Hepatocyte (in vitro differentiated cells): ENCODE data around the gene EFR3B. TPM values are rescaled to one million over a fixed set of nuclear protein-coding genes. Genes with fewer than 3 reads are reported as not detected.

Experiments
- DNase-seq: peaks from one replicate; pipeline ENCODE4 v3.0.0-alpha.2; 2016; ENCODE audit warnings: low spot score
- H2AFZ ChIP-seq: fragments of 200-600 bp; sonication (generic); 2 replicates; pipeline ENCODE4 v1.6.0; 2016; ENCODE audit warnings: antibody characterized with exemption, mild to moderate bottlenecking
- H3K27ac ChIP-seq: fragments of 200-600 bp; sonication (generic); 2 replicates; pipeline ENCODE4 v1.5.1; 2016; ENCODE audit warnings: mild to moderate bottlenecking
- H3K27me3 ChIP-seq: fragments of 200-600 bp; sonication (generic); 2 replicates; pipeline ENCODE4 v1.6.1; 2016
- H3K36me3 ChIP-seq: fragments of 200-600 bp; sonication (generic); replicated peaks from 2 replicates; pipeline ENCODE4 v1.5.1; 2016; ENCODE audit warnings: low read depth; ENCODE audit not compliant: insufficient read depth
- H3K4me1 ChIP-seq: fragments of 200-600 bp; sonication (generic); 2 replicates; pipeline ENCODE4 v1.5.1; 2016; ENCODE audit warnings: mild to moderate bottlenecking, moderate library complexity; ENCODE audit not compliant: insufficient read depth
- H3K4me2 ChIP-seq: fragments of 200-600 bp; sonication (generic); 2 replicates; pipeline ENCODE4 v1.6.0; 2016
- H3K4me3 ChIP-seq: fragments of 200-600 bp; sonication (generic); 2 replicates; pipeline ENCODE4 v1.5.1; 2016; ENCODE audit warnings: mild to moderate bottlenecking
- H3K79me2 ChIP-seq: fragments of 200-600 bp; sonication (generic); 2 replicates; pipeline ENCODE4 v1.6.0; 2017; ENCODE audit warnings: mild to moderate bottlenecking
- H3K9me2 ChIP-seq: fragments of 200-600 bp; sonication (generic); replicated peaks from 2 replicates; pipeline ENCODE4 v1.6.0; 2017; ENCODE audit warnings: mild to moderate bottlenecking; ENCODE audit not compliant: insufficient read depth
- H3K9me3 ChIP-seq: fragments of 200-600 bp; sonication (generic); 2 replicates; pipeline ENCODE4 v1.5.1; 2016; ENCODE audit warnings: low read depth, mild to moderate bottlenecking
- H4K20me1 ChIP-seq: fragments of 200-600 bp; sonication (generic); 2 replicates; pipeline ENCODE4 v1.6.0; 2016; ENCODE audit warnings: mild to moderate bottlenecking; ENCODE audit not compliant: insufficient read depth, poor library complexity, severe bottlenecking
- EZH2 ChIP-seq: fragments of 200-600 bp; sonication (generic); IDR thresholded peaks from 2 replicates; pipeline ENCODE4 v1.6.1; 2016; ENCODE audit warnings: antibody characterized with exemption, mild to moderate bottlenecking, borderline replicate concordance
- EZH2phosphoT487 ChIP-seq: fragments of 200-600 bp; sonication (generic); IDR thresholded peaks from one replicate; pipeline ENCODE4 v1.6.1; 2018; ENCODE audit warnings: antibody characterized with exemption, mild to moderate bottlenecking, low read depth, moderate library complexity; ENCODE audit not compliant: unreplicated experiment, severe bottlenecking
- WGBS: methylation state at CpG from one replicate; pipeline ENCODE4 v1.1.6; 2016; ENCODE audit warnings: low lambda C conversion rate; ENCODE audit errors: missing lambda C conversion rate; 5-methylcytosine and 5-hydroxymethylcytosine counted together
- polyA plus RNA-seq: library from polyadenylated mRNA; unstranded; fragments of >200 nt; fragmentation: Nextera tagmentation; extraction: Ambion mirVana; gene quantifications from 2 replicates; pipeline ENCODE4 v1.2.1, GENCODE V29; 2016
- total RNA-seq: library from RNA; depleted of rRNA; stranded (reverse); fragments of >200 nt; gene quantifications from 2 replicates; pipeline ENCODE4 v1.2.3, GENCODE V29; 2014
- TF ChIP-seq, protein P1 (sequence below): fragments of 200-600 bp; sonication (generic); IDR thresholded peaks from 2 replicates; pipeline ENCODE4 v1.5.1; 2016; ENCODE audit warnings: antibody characterized with exemption, mild to moderate bottlenecking; ENCODE audit not compliant: poor library complexity

The EFR3B gene
- total and polyA plus RNA-seq, 2 experiments from 2014 or later = 1.1 to 2.0 TPM

DNA sequence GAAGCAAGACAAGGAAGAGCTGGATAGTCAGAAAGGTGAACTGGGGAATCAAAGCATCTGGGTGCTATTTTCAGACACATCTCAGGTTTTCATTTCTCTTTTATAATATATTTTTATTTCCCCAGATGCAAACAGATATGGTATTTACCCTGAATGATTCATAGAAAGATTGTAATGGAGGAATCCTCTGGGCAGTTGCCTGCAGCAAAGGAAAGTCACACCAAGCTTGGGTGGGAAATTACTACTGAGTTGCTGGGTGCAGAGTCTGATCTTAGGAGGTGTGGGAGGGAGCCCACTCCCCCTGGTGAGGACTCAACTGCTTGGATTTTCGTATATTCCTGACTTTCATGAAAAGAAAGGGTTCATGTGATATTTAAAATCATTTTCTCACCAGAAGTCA lies 2.1 kb downstream of the EFR3B start:
- no peak overlapping the region for H2AFZ ChIP-seq

DNA sequence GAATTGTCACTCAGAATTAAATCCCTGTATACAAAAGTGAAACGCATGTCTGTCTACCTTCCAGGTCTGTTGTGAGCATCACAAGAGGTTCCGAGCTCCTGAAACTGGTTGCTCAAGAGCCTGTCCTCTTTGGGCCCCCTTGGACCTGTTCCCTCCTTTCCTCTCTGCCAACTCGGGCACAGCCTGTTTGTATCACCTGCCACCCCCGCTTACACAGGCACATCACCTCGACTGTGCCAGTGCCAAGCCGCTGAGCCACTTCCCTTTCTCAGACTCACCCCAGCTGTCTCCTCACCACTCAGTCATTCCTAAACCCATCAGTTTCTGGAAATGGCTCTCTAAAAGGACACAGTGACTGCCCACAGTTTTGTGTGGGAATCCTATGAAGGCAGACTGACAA lies 3.1 kb downstream of the EFR3B start:
- H3K36me3 ChIP-seq = no peaks in the 10 kb centered on the region
- WGBS = 93% methylated on average over 6 of the region's 6 CpGs
- H3K27ac ChIP-seq = no peak overlapping the region

More for the DNA sequence above, 2.1 kb downstream of the EFR3B start:
- DNase-seq = no peak
- Histone ChIP-seq H3K9me2 (no peaks in the 10 kb centered on the region), H3K79me2 (no peaks in the 10 kb centered on the region), H3K27me3 (peaks cover 8% of the 10 kb centered on the region), H4K20me1 (no peaks in the 10 kb centered on the region), H3K4me2 (peak overlapping the region; percentile 91), H3K27ac (no peak overlapping the region), H3K9me3 (no peaks in the 10 kb centered on the region), H3K36me3 (no peaks in the 10 kb centered on the region), H3K4me3 (no peak overlapping the region), H3K4me1 (peaks cover 9% of the 10 kb centered on the region)
- 86% methylated on average over 1 of the region's 1 CpG for WGBS
- TF ChIP-seq EZH2 = no peak

DNA sequence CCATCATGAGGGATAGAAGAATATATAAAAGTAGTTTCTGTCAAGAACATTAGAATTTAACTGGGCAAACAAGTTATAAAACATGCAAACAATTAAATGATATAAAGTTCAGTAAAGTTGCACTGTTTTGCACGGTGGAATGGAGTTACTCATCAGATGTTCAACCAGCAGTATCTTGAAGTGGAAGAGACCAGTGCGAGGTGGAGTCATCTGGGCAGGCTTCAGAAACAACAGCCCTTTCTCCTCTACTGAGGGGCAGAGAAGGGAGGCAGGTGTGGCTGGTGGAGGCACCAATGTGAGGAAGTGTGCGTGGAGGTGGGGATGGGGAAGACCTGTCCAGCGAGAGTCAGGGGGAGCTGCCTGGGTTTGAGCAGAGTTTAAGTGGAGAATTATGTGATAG lies 7.5 kb downstream of the EFR3B start:
- no peak for DNase-seq
- 83% methylated on average over 4 of the region's 4 CpGs for WGBS

More for the DNA sequence above, 3.1 kb downstream of the EFR3B start:
- Histone ChIP-seq H3K79me2 (no peaks in the 10 kb centered on the region), H3K27me3 (peaks cover 8% of the 10 kb centered on the region), H2AFZ (no peak overlapping the region), H3K4me1 (peaks cover 9% of the 10 kb centered on the region), H3K9me2 (no peaks in the 10 kb centered on the region), H3K4me2 (no peak overlapping the region), H4K20me1 (no peaks in the 10 kb centered on the region), H3K4me3 (no peak overlapping the region), H3K9me3 (no peaks in the 10 kb centered on the region)
- no peak for TF ChIP-seq EZH2
- TF ChIP-seq EZH2phosphoT487 = no peak
- TF ChIP-seq, protein P1, sequence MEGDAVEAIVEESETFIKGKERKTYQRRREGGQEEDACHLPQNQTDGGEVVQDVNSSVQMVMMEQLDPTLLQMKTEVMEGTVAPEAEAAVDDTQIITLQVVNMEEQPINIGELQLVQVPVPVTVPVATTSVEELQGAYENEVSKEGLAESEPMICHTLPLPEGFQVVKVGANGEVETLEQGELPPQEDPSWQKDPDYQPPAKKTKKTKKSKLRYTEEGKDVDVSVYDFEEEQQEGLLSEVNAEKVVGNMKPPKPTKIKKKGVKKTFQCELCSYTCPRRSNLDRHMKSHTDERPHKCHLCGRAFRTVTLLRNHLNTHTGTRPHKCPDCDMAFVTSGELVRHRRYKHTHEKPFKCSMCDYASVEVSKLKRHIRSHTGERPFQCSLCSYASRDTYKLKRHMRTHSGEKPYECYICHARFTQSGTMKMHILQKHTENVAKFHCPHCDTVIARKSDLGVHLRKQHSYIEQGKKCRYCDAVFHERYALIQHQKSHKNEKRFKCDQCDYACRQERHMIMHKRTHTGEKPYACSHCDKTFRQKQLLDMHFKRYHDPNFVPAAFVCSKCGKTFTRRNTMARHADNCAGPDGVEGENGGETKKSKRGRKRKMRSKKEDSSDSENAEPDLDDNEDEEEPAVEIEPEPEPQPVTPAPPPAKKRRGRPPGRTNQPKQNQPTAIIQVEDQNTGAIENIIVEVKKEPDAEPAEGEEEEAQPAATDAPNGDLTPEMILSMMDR = no peak
- no peak for DNase-seq

DNA sequence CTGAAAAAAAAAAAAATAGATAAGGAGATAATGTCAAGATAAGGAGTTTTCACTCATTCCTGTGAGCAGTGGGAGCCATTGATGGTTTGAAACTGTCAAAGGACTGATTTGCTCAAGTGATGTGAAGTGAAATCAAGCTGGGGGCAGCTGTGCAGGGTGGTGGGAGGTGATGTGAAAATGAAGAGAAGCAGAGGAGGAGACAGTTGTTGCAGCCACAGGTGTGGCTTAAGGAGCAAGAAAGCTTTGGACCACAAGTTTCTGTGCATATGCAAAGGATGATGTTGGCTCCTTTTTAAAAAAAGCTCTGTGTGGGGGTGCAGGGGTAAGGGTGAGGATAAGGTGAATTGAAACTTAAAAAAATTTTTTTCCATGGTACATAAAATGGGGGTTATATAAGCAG lies 8.3 kb downstream of the EFR3B start:
- DNase-seq = no peak
- H4K20me1 ChIP-seq = no peaks in the 10 kb centered on the region
- no peak overlapping the region for H3K27ac ChIP-seq
- H3K36me3 ChIP-seq = no peaks in the 10 kb centered on the region
- H3K4me3 ChIP-seq = no peak overlapping the region
- no peaks in the 10 kb centered on the region for H3K9me2 ChIP-seq
- no peak overlapping the region for H3K4me2 ChIP-seq
- no peaks in the 10 kb centered on the region for H3K4me1 ChIP-seq
- no peaks in the 10 kb centered on the region for H3K79me2 ChIP-seq
- no peak for TF ChIP-seq EZH2phosphoT487
- TF ChIP-seq, protein P1 = no peak
- TF ChIP-seq EZH2 = no peak
- H2AFZ ChIP-seq = no peak overlapping the region
- no peaks in the 10 kb centered on the region for H3K9me3 ChIP-seq
- H3K27me3 ChIP-seq = no peaks in the 10 kb centered on the region

More for the DNA sequence above, 7.5 kb downstream of the EFR3B start:
- H3K9me3 ChIP-seq = no peaks in the 10 kb centered on the region
- H3K36me3 ChIP-seq = no peaks in the 10 kb centered on the region
- H3K9me2 ChIP-seq = no peaks in the 10 kb centered on the region
- TF ChIP-seq, protein P1 = no peak
- TF ChIP-seq EZH2 = no peak
- no peak for TF ChIP-seq EZH2phosphoT487
- no peaks in the 10 kb centered on the region for H4K20me1 ChIP-seq
- H3K79me2 ChIP-seq = no peaks in the 10 kb centered on the region
- no peaks in the 10 kb centered on the region for H3K27me3 ChIP-seq
- H3K4me1 ChIP-seq = no peaks in the 10 kb centered on the region
- no peak overlapping the region for H3K27ac ChIP-seq
- H2AFZ ChIP-seq = no peak overlapping the region
- H3K4me2 ChIP-seq = no peak overlapping the region
- H3K4me3 ChIP-seq = no peak overlapping the region
